ENCODE results near the gene ANTXR1. TPM values are rescaled to one million over a fixed set of nuclear protein-coding genes. Genes with fewer than 3 reads are reported as not detected.

ANTXR1 gene
- total RNA-seq, 1 experiment from 2014 or later, result 25.7 TPM

GRCh38 chr2:69238449-69239031, 225.6 kb downstream of the ANTXR1 start:
- Histone ChIP-seq H3K4me1 (ENCODE audit: control insufficient read depth in 1 of 2, insufficient read depth in 2 of 2, low read length in 2 of 2) (no peaks in the 10 kb centered on the region), H3K27me3 (ENCODE audit: insufficient read depth, low read length) (no peaks in the 10 kb centered on the region), H3K9ac (ENCODE audit: low read length) (no peak overlapping the region), H3K36me3 (ENCODE audit: control insufficient read depth in 1 of 2, insufficient read depth in 2 of 2, low read length in 2 of 2) (no peaks in the 10 kb centered on the region), H2AFZ (ENCODE audit: low read depth, low read length, poor library complexity, severe bottlenecking) (no peak overlapping the region), H3K79me2 (ENCODE audit: insufficient read depth, low read length) (no peaks in the 10 kb centered on the region), H3K4me3 (replicated peaks in 1 of 2; ENCODE audit: low read depth in 1 of 2, low read length in 2 of 2) (no peak overlapping the region), H4K20me1 (ENCODE audit: insufficient read depth) (no peaks in the 10 kb centered on the region), H3K9me3 (ENCODE audit: control insufficient read depth in 1 of 2, insufficient read depth in 1 of 2, low read depth in 1 of 2, low read length in 2 of 2) (no peaks in the 10 kb centered on the region), H3K4me2 (ENCODE audit: low read length) (no peak overlapping the region), H3K27ac (ENCODE audit: low read depth, low read length) (no peak overlapping the region), H3K9me2 (ENCODE audit: insufficient read depth) (no peaks in the 10 kb centered on the region)
- no peak for TF ChIP-seq REST (IDR thresholded peaks at IDR 0.05; ENCODE audit: low read depth)
- TF ChIP-seq FOSL1 (IDR thresholded peaks at IDR 0.05; ENCODE audit: low read depth), result no peak
- RAD21 ChIA-PET (ENCODE audit: low non-redundant PET in 1 of 2, low total read pairs in 2 of 2, uncharacterized antibody in 2 of 2, unreplicated experiment in 2 of 2), result no interaction called here
- intact Hi-C loops (cut with micrococcal nuclease), result no loop called here
- CTCF ChIA-PET, result no interaction called here
- ATAC-seq (no peak), DNase-seq (ENCODE audit: low read depth, low spot score) (no peak)
- BruUV-seq (replicated peaks), result no TSS peak
- POLR2A ChIA-PET, result no interaction called here

GRCh38 chr2:69241093-69241492, 228.1 kb downstream of the ANTXR1 start:
- Histone ChIP-seq H3K27ac (ENCODE audit: low read depth, low read length) (no peak overlapping the region), H3K27me3 (ENCODE audit: insufficient read depth, low read length) (no peaks in the 10 kb centered on the region), H3K36me3 (ENCODE audit: control insufficient read depth in 1 of 2, insufficient read depth in 2 of 2, low read length in 2 of 2) (no peaks in the 10 kb centered on the region), H3K4me1 (ENCODE audit: control insufficient read depth in 1 of 2, insufficient read depth in 2 of 2, low read length in 2 of 2) (no peaks in the 10 kb centered on the region), H3K79me2 (ENCODE audit: insufficient read depth, low read length) (no peaks in the 10 kb centered on the region), H3K4me3 (replicated peaks in 1 of 2; ENCODE audit: low read depth in 1 of 2, low read length in 2 of 2) (no peak overlapping the region), H3K4me2 (ENCODE audit: low read length) (no peak overlapping the region), H4K20me1 (ENCODE audit: insufficient read depth) (no peaks in the 10 kb centered on the region), H2AFZ (ENCODE audit: low read depth, low read length, poor library complexity, severe bottlenecking) (no peak overlapping the region), H3K9me2 (ENCODE audit: insufficient read depth) (no peaks in the 10 kb centered on the region), H3K9ac (ENCODE audit: low read length) (no peak overlapping the region), H3K9me3 (ENCODE audit: control insufficient read depth in 1 of 2, insufficient read depth in 1 of 2, low read depth in 1 of 2, low read length in 2 of 2) (no peaks in the 10 kb centered on the region)
- intact Hi-C loops (cut with micrococcal nuclease), result no loop called here
- ChIA-PET CTCF (no interaction called here), RAD21 (ENCODE audit: low non-redundant PET in 1 of 2, low total read pairs in 2 of 2, uncharacterized antibody in 2 of 2, unreplicated experiment in 2 of 2) (no interaction called here), POLR2A (no interaction called here)
- ATAC-seq, result no peak
- no TSS peak for BruUV-seq (replicated peaks)
- TF ChIP-seq EZH2 (IDR thresholded peaks at IDR 0.05) (no peak), ELF1 (IDR thresholded peaks at IDR 0.05; ENCODE audit: borderline replicate concordance, low read depth) (no peak), RAD21 (IDR thresholded peaks at IDR 0.05; ENCODE audit: low read depth) (no peak), ZBTB33 (IDR thresholded peaks at IDR 0.05; ENCODE audit: extremely low read depth, insufficient replicate concordance, low read length) (no peak), POLR2AphosphoS5 (IDR thresholded peaks at IDR 0.05; ENCODE audit: low read depth, low read length) (no peak), SRF (IDR thresholded peaks at IDR 0.05; ENCODE audit: low read depth) (no peak), ATF3 (IDR thresholded peaks at IDR 0.05) (no peak), EZH2phosphoT487 (IDR thresholded peaks at IDR 0.05; ENCODE audit: borderline replicate concordance) (no peak), CBX3 (IDR thresholded peaks at IDR 0.05; ENCODE audit: low read depth) (no peak), ZNF274 (IDR thresholded peaks at IDR 0.05; ENCODE audit: low read depth, low read length) (no peak)
- no peak for DNase-seq (ENCODE audit: low read depth, low spot score)

All from HCT116 (cell line).